Kidney capillary endothelial cell (primary cell): Measurements from ENCODE around the gene RAD23A.
A peak's percentile ranks its signal among the peaks of the same experiment; 100 is the strongest.
"Not testable (repeated sequence)": the region's sequence is repeated elsewhere in the genome, so short reads cannot be mapped to it uniquely, and the experiment has no call there.

Source experiments
- DNase-seq: peaks from one replicate; pipeline ENCODE4 v3.0.0-alpha.2; 2018; ENCODE audit warnings: low spot score

RAD23A gene

DNA sequence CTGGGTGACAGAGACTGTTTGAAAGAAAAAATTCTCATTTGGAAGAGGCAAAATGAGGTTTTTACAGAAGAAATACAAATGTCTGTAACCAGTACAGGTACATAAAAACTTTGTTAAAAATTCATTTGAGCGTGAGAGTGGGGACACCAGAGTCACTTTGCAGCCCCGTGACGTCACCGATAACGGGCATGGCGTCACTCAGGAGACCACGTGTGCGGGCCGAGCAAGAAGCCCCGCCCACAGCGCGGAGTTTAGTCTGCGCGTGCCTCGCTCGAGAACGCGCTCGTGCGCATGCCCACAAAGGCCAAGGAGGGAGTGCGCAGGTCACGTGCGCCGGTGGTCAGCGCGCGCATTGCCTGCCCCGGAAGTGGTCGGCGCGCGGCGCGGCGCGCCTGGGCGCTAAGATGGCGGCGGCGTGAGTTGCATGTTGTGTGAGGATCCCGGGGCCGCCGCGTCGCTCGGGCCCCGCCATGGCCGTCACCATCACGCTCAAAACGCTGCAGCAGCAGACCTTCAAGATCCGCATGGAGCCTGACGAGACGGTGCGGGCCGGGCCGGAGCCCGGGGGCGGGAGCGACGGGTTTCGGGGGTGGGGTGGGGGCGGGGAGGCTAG lies at the start of gene RAD23A:
Gene RAD23A, plus strand, starts transcription at position 384 of the 613 bp plus-strand sequence. Its CDS starts 87 bp downstream, at position 471.
- DNase-seq: peak; percentile 94

DNA sequence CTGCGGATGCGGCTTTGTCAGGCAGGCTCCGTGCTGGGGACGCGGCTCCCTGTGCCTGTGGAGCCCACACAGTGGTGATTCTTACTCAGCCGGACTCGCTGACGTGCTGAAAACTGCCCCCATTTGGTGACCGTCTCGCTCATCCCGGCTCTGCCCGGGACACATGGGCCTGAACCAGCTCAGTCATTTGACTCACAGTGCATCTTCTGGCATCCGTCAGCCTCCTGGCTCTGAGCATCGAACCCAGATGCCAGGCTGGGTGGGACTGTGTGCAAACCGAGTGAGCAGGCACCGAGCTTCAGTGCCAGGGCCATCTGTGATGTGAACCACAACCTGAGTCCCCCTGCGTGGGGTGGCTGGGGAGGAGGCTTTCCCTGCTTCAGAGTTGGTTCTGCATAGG lies 49.2 kb upstream of the RAD23A start:
- no peak for DNase-seq

DNA sequence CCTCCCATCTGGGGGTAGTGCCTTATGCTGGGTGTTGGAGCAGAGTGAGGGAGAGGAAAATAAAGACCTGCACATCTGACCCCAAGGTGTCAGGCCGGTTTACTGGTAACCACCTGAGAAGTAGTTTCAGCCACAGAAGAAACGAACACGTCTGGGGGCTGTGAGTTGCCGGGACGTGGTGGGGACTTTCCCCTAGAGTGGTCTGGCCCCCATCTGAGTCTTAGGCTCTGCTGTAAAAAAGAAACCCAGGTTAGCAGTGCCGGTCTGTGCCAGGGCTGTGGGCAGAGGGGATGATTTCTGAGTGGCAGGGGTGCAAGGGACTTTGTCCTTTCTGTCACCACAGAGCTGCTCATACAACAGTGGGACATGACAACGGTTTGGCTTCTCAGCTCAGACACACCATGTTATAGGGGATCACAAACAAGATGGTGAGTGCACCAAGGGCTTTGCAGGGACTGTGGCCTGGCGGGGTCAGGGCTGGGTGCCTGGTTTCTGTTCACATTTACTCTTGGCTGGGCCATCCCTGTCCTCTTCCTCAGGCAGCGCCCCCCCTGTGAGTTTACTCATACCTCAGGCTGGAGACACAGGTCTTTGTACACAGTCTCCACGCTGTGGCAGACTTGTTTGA lies 45.7 kb upstream of the RAD23A start:
- DNase-seq: no peak

DNA sequence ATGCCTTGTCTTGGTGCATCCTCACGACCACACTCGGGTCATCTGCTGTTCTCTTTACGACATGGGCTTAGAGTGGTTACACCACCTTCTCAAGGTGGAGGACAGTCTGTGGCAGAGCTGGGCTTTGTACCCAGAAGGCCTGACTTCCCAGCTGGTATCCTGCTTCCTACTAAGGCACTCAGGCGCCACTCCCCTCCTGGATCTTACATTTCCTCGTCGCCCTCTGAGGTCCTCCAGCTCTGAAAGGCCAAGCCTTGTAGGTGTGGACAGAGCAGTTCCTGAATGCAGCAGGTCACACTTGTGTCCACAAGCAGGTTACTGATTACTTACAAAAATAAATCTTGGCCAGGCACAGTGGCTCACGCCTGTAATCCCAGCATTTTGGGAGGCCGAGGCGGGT lies 38.5 kb upstream of the RAD23A start:
- no peak for DNase-seq

DNA sequence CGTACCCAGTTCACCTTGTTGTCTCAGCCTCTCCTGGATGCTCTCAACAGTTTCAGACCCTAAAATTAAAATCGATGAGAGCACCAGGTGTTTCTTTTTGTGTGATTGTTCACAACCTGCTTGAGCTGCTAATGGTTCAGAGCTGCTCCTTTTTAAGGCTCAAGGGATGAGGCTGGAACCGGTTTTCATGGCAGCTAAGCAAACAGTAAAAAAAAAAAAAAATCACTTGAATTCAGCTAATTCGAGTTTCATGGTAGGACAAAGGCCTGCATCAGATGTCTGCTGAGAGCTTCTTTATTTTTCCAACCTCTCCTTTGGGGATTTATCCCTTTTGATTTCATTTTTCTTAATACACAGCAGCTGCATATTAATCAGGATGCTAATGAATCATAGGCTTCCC lies 33.1 kb upstream of the RAD23A start:
- no peak for DNase-seq

DNA sequence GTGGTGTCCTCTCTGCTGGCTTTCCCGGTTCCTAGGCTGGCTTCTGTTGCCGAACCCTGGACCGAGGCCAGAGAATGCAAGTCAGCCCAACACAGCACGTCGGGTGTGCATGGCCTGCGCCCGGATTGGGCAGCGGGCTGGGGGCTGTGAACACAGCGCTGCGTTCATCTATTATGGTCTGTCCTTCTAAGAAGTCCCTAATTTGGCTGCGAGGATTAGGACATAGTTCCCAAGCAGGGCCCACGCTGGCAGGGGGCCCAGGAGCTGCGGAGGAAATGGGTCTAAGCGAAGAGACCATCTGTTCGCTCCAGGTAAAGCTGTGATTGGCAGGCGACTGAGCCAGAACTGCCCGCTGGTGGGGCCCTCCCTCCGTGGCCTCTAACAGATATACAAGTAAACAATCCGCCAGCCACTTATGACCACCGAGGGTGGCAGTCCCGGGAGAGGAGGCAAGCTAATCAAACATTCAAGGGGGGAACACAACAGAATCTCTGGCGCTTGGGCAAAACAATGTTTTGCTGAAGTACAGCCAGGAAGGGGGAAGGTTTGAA lies 32.6 kb upstream of the RAD23A start:
- DNase-seq: no peak

DNA sequence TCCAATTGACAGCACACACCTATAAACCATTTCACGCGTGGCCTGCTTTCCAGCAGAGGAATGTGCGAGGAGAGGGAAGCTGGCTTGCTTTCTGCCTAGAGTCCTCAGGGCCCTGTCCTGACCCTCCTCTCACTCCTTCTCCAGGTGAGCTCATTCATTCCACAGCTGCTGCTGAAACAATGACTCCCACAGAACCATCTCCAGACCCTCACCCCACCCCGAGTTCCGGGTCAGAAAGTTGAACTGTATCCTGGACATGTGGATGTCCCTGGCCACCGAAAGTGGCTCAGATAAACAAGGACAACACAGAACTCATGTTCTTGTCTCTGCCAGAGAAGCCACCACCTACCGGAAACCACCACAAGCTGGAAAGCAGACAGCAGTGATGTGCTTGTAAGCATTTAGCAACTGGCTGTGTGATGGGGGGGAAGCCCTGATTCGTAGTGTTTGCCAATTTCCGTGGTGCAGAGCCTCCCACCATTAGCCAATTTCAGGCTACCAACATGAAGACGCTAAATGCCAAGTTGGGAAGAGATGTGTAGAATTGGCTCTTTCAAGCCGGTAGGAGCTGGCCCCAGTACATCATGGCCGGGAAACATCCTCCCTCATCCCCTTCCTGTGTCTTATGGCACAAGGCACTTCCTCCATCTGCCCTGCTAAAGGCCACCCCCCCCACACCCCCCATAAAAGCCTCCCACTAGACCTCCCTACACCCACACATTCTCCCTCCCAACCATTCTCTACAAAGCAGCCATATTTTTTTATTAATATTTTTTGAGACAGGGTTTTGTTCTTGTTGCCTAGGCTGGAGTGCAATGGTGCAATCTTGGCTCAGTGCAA lies 31.6 kb upstream of the RAD23A start:
- DNase-seq: no peak

DNA sequence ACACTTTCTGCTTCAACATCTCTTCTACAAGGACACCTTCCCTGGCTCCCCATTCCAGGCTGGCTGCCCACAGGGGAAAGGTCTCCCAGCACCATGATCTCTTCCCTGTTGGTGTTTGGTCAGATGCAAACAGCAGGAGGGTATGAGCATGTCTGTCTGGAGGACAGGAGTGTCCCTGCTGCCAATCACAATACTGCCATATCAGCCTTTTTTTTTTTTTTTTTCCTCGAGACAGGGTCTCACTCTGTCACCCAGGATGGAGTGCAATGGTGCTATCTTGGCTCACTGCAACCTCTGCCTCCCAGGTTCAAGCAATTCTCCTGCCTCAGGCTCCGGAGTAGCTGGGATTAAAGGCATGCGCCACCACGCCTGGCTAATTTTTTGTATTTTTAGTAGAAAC lies 29.8 kb upstream of the RAD23A start:
- DNase-seq: not testable (repeated sequence)

DNA sequence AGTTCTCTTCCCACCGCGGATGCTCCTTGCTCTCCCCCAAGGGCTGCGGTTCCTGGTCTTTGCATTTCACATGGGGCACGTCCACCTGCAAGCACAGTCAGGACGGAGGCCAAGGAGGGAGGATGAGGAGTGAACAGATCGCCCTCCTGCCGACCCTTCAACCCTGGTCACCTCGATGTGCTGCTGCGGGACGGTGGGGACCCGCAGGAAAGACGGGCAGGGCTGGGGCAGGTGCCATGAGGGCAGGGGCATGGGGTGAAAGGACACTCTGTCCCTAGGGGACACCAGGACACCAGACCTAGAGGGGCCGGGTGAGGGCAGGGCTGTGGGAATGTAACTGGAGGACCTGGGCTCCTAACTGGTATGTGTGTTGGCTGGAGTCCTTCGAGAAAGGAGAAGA lies 27.4 kb upstream of the RAD23A start:
- DNase-seq: no peak

DNA sequence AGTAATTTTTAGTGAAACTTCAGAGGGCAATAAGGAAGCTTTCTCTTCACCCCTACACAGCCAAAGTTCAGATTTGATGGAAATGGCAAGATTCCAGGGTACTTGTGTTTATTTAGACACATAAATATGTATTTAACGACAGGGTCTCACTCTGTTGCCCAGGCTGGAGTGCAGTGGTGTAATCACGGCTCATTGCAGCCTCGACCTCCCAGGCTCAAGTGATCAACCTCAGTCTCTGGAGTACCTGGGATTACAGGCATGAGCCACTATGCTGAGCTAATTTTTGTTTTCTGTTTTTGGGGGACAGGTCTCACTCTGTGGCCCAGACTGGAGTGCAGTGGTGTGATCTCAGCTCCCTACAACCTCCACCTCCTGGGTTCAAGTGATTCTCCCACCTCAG lies 24.6 kb upstream of the RAD23A start:
- no peak for DNase-seq

DNA sequence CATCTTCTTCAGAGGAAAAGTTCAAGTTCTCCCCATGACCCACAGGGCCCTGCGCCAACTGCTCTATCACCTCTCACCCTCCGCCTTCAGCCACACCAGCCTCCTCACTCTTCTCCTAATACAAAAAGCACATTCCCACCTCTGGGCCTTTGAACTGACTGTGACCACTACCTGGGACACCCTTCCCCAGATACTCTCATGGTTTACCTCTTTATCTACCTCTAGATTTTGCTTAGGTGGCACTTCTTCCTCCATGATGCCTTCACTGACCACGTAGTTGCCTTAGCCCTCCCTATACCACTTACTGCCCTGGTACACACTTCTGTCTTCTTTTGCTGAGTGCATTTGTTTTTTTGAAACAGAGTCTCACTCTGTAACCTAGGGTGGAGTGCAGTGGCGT lies 22.7 kb upstream of the RAD23A start:
- DNase-seq: no peak

DNA sequence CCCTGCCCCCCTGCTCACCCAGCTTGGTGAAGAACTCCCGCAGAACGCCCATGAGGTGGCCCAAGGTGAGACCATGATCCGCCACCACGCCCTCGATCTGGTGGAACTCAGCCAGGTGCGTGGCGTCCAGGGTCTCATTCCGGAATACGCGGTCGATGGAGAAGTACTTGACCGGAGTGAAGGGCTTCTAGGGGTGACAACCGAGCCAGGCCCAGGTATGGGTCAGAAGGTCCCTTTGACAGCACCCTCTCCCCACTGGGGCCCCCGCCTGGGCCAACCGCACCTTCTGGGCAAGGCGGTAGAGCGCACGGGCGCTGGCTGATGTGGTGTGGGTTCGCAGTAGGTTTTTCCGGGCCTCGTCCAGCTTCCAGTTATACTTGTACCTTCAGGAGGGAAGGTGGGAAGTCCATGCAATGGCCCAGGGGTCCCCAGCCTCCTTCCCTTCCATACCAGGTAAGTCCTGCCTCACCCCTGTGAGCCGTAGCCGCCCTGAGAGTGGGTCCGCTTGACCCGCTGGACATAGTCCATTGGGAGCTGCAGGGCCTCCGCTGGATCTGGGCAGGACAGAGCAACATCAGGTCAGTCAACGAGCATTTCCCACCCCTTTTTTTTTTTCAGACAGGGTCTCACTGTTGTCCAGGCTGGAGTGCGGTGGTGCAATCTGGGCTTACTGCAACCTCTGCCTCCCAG lies 20.9 kb upstream of the RAD23A start:
- no peak for DNase-seq

DNA sequence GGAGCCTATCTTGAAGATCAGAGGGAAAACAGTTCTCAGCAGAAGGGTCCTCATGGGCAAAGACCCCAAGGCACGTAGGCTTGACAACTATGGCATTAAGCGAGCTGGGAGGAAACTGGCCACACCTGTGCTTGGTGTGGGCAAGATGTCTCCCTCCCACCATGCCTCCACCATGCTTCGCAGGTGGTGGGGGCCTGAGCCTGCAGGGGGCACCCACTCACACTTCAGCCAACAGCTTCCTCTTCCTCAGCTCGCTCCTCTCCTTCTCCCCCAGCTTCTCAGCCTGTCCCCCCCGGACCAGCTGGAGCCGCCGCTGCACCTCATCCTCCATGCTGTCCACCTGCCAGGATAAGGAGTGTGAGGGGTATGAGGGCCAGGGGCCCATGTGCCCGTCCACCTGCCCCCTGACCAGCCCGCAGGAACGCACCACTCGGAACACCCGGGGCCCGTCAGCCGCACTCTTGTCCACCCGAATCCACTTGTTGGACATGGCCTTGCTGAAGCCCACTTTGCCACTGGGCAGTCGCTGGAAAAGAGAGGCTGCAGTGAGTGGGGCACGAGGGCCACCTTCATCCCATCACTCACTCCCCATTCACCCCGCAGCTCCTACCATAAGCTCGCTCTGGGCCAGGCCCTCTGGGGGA lies 15.5 kb upstream of the RAD23A start:
- no peak for DNase-seq

DNA sequence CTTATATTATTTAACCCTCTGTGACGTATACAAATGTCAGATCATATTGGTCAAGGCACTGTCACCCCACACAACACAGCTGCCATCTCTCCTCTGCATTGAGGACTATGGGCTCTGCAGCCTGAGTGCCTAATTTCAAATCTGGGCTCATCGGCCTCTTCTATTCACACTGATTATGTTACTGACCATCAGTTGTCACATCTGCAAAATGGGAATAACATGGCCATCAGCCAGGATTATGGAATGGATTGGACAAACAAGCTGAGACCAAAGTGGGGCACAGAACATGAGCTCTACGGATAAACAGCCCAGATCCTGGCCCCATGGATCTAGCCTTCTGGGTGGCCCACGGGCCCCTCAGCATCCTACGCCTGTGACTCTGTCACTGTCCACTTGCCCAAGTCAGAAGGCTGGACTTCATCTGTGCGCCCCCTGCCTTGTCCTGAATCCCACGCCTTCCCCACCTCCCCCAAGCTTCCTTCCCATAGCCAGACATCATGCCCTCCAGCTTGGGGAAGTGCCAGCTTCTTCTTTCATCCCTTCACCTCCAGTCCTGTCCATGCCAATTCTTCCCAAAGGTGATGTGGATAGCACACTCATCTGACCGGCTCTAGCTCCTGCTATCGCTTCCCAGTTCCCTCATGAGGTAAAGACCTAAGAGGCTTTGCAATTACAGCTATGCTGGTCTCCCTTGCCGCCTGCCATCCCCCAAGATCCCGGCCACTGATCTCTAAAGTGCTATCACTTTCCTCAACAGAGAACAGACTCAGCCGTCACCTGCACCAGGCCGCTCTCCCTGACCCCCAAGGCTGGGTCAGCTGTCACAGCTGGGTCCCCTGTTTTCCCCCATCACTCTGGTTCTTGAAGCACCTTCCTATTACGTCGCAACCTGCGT lies 13.0 kb upstream of the RAD23A start:
- DNase-seq: no peak

DNA sequence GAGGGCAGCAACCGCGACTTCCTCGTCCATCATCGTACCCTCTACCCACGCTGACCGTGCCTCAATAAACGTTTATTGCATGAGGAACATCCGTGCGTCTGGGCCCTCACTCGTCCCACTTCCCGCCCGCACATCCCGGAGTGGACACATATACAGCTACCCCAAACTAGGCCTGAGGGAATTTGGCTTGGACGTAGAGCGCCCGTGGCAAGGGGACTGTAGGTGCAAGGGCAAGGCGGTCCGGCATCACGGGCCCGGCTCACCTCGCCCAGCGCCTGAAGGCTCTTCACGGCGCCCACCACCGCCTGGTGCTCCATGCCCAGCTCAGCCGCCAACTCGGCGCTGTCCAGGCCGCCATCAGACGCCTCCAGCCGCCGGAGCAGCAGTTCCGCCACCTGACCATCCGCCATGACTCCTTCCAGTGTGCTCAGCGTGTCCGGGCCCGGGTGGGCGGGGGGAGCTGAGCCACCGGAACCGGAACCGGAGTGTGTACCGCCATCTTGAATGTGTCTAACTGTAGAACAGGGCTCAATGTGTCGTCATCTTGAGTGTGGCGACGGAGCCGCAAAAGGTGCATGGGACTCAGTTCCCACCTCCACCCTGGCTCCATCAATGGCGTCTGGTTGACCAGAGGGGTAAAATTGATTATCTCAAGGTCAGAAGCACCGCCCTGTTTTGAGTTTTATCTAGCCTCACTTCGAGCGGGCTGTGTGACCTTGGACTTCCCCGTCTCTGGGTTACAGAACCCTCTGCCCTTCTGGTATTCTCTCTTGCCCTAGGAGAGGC lies 12.2 kb upstream of the RAD23A start, which contains the start of gene FARSA:
Gene FARSA, minus strand, starts transcription at position 425 of the 786 bp plus-strand sequence. Its CDS starts 15 bp downstream, at position 410.
- DNase-seq: peak; percentile 88

DNA sequence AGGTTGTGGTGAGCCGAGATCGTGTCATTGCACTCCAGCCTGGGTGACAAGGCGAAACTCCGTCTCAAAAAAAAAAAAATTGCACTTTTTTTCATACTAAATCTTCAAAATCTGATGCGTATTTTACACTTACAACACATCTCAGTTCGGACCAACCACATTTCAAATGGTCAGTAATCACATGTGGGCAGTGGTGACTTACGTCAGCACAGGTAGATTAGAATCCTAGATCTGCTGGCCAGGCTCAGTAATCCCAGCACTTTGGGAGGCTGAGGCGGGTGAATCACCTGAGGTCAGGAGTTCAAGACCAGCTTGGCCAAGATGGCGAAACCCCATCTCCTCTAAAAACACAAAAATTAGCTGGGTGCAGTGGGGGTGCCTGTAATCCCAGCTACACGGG lies 10.6 kb upstream of the RAD23A start:
- DNase-seq: no peak

DNA sequence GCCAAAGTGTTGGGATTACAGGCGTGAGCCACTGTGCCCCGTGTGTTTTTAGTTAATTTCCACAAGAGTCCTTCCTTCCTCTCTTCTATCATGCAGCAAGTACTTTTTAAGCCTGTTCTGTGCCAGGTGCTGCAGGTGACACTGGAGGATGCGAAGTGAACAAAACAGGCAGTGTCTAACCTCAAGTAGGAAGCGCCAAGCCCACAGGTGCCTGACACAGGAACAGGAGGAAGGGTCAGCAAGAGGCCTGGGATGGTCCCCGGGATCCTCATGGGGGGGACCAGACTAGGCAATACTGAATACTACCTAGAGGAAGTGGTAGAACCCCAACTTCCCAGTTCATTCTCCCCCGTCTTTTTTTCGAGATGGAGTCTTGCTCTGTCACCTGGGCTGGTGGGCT lies 9.1 kb upstream of the RAD23A start:
- DNase-seq: no peak

DNA sequence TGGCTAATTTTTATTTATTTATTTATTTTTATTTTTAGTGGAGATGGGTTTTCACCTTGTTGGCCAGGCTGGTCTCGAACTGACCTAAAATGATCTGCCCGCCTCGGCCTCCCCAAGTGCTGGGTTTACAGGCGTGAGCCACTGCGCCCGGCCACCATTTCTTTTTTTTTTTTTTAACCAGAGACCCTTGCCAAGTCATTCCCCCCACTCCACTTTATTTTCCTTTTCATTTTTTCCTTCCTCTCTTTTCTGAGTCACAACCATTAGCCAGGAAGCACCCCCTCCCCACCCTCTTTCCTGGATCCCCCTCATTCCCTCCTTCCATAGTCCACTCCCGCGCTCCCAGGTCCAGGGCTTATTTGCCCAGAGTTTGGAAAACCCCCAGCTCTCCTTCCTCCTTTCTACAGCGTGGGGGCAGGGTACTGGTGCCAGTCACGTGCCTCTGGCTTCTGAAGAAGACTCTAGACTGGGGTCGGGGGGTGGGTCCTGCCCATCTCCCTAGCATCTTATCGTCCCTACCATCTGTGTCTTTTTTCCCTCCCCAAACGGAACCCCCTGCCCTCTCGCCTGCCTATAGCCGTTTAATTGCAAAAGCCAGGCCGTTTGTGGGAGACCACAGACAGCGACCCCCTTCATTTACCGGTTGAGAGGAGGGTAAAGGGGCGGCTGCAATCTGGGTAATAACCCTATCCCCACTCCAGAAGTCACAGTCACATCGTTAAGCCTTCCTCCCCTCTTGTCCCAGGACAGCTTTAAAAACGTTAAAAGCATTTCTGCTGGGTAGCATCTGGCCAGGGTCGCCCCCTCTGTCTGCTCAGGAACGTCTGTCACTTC lies 8.4 kb upstream of the RAD23A start:
- no peak for DNase-seq
